HepG2 (cell line): ENCODE data around the gene FANK1.
"Not testable (repeated sequence)": the region's sequence is repeated elsewhere in the genome, so short reads cannot be mapped to it uniquely, and the experiment has no call there.

ENCODE experiments used
- E2F1 ChIP-seq: sonication (generic); formaldehyde crosslinking; IDR thresholded peaks from 2 replicates; pipeline ENCODE4 v1.5.0; 2020; ENCODE audit warnings: missing genetic modification reagents
- JUN ChIP-seq: sonication (generic); formaldehyde crosslinking; IDR thresholded peaks from 2 replicates; pipeline ENCODE4 v1.4.0; 2020; ENCODE audit warnings: mild to moderate bottlenecking, missing genetic modification reagents
- MAFF ChIP-seq: IDR thresholded peaks from 2 replicates; pipeline ENCODE4 v1.6.1; 2011; ENCODE audit warnings: low read depth, low read length, improper control_type of control experiment
- POLR2AphosphoS2 ChIP-seq: IDR thresholded peaks from 2 replicates; pipeline ENCODE4 v1.6.1; 2011; ENCODE audit warnings: low read depth, low read length, improper control_type of control experiment
- POLR2AphosphoS5 ChIP-seq: IDR thresholded peaks from 2 replicates; pipeline ENCODE4 v1.6.1; 2012; ENCODE audit warnings: low read depth, low read length
- RFXANK ChIP-seq: IDR thresholded peaks from 2 replicates; pipeline ENCODE4 v1.6.1; 2016
- SP5 ChIP-seq: IDR thresholded peaks from 2 replicates; pipeline ENCODE4 v1.6.1; 2016; ENCODE audit warnings: low read depth, borderline replicate concordance
- TARDBP ChIP-seq: sonication (generic); formaldehyde crosslinking; IDR thresholded peaks from 2 replicates; pipeline ENCODE4 v1.8.0; 2022; ENCODE audit warnings: mild to moderate bottlenecking, missing genetic modification reagents
- ZNF274 ChIP-seq: sonication (generic); formaldehyde crosslinking; IDR thresholded peaks from 2 replicates; pipeline ENCODE4 v1.5.1; 2020; ENCODE audit warnings: mild to moderate bottlenecking, missing genetic modification reagents
- ZNF331 ChIP-seq: sonication (generic); formaldehyde crosslinking; IDR thresholded peaks from 2 replicates; pipeline ENCODE4 v1.4.0; 2020; ENCODE audit warnings: missing genetic modification reagents
- ZNF766 ChIP-seq: sonication (generic); formaldehyde crosslinking; IDR thresholded peaks from 2 replicates; pipeline ENCODE4 v1.5.0; 2020; ENCODE audit warnings: missing genetic modification reagents, borderline replicate concordance
- ZNF788 ChIP-seq: sonication (generic); formaldehyde crosslinking; IDR thresholded peaks from 2 replicates; pipeline ENCODE4 v1.5.0; 2020; ENCODE audit warnings: mild to moderate bottlenecking, missing genetic modification reagents, borderline replicate concordance
- TF ChIP-seq, protein P1 (sequence below): sonication (generic); formaldehyde crosslinking; IDR thresholded peaks from 2 replicates; pipeline ENCODE4 v1.8.1; 2023; ENCODE audit warnings: mild to moderate bottlenecking, inconsistent platforms, moderate library complexity, missing genetic modification reagents, borderline replicate concordance

DNA sequence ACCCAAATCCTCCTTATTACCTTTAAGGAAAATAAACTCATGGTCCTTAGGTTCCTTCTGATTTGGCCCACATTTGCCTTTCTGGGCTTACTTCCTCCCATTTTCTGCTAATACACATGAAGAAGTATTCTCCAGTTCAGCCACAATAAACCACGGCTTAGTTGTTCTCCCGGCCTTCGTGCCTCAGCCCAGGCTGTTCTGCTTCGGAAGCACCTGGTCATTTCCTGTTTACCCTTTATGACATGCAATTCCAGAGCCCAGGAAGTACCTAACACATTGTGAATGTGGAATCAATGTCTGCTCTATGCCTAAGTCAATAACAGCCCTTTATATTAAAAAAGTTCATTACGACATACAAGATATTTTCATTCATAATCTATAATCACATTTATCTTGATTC is 4.0 kb upstream of the FANK1 start:
- not testable (repeated sequence) for TF ChIP-seq ZNF331 (CRISPR knock-in tag); POLR2AphosphoS5; E2F1 (CRISPR knock-in tag); RFXANK (CRISPR knock-in tag); TARDBP (CRISPR knock-in tag); ZNF766 (CRISPR knock-in tag); MAFF; ZNF788 (CRISPR knock-in tag); POLR2AphosphoS2; ZNF274 (CRISPR knock-in tag); JUN (CRISPR knock-in tag); SP5 (CRISPR knock-in tag)
- TF ChIP-seq, protein P1, sequence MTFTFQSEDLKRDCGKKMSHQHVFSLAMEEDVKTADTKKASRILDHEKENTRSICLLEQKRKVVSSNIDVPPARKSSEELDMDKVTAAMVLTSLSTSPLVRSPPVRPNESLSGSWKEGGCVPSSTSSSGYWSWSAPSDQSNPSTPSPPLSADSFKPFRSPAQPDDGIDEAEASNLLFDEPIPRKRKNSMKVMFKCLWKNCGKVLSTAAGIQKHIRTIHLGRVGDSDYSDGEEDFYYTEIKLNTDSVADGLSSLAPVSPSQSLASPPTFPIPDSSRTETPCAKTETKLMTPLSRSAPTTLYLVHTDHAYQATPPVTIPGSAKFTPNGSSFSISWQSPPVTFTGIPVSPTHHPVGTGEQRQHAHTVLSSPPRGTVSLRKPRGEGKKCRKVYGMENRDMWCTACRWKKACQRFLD (CRISPR knock-in tag): not testable (repeated sequence)
